22Rv1 (cell line): ENCODE measurements around the gene RIF1.

ENCODE experiments used
- ZFX ChIP-seq: fragments of 450-650 bp; IDR thresholded peaks from 2 replicates; pipeline ENCODE4 v1.6.1; 2017; ENCODE audit warnings: antibody characterized with exemption, borderline replicate concordance
- TF ChIP-seq, protein P1 (sequence below): fragments of 450-650 bp; IDR thresholded peaks from 2 replicates; pipeline ENCODE4 v1.5.1; 2017; ENCODE audit warnings: mild to moderate bottlenecking

DNA sequence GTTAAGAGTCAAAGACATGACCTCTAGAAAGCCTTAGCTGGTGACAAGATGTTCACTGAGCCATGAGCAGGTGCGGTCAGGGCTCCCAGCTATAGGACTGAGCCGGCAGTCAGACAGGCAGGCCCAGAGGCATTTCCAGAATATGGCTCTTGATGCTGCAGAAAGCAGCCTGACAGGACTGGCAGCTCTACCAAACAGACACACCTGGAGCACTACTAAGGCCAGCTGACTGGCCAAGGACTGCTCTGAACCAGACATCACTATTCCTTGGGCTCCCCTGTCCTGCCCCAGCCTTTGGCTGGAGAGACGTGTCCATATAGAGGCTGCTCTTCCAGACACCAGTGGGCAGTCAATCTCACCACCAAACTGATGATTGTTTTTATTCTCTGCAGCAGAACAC is 98.8 kb downstream of the RIF1 start:
- TF ChIP-seq, protein P1, sequence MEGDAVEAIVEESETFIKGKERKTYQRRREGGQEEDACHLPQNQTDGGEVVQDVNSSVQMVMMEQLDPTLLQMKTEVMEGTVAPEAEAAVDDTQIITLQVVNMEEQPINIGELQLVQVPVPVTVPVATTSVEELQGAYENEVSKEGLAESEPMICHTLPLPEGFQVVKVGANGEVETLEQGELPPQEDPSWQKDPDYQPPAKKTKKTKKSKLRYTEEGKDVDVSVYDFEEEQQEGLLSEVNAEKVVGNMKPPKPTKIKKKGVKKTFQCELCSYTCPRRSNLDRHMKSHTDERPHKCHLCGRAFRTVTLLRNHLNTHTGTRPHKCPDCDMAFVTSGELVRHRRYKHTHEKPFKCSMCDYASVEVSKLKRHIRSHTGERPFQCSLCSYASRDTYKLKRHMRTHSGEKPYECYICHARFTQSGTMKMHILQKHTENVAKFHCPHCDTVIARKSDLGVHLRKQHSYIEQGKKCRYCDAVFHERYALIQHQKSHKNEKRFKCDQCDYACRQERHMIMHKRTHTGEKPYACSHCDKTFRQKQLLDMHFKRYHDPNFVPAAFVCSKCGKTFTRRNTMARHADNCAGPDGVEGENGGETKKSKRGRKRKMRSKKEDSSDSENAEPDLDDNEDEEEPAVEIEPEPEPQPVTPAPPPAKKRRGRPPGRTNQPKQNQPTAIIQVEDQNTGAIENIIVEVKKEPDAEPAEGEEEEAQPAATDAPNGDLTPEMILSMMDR = no peak
- no peak for TF ChIP-seq ZFX
